PC-9 (cell line): ENCODE measurements around the gene RILP. TPM values are rescaled to one million over a fixed set of nuclear protein-coding genes. Genes with fewer than 3 reads are reported as not detected.

Experiments used
- BruUV-seq: library from RNA; stranded (reverse); fragments of 400-500 nt; replicated peaks from 2 replicates; lab custom pipeline; 2021; lab: Mats Ljungman, UMichigan
- CTCF ChIA-PET: fragments of 300-600 bp; sonication (Branson Sonifier 250); formaldehyde crosslinking; loops from one replicate; lab custom pipeline; 2022; ENCODE audit warnings: antibody characterized with exemption; lab: Charles Lee
- POLR2A ChIA-PET: fragments of 300-600 bp; sonication (Branson Sonifier 250); formaldehyde crosslinking; loops from one replicate; lab custom pipeline; 2022; ENCODE audit warnings: antibody characterized with exemption; ENCODE audit not compliant: unreplicated experiment; lab: Charles Lee
- DNase-seq, 2 experiments: peaks; one replicate each; pipeline versions ENCODE4 v3.0.0 to v3.0.0-alpha.2; 2015 to 2022; ENCODE audit warnings: mixed read lengths in 1 of 2
- H2AFZ ChIP-seq: fragments of 200-600 bp; sonication (generic); 2 replicates; pipeline ENCODE4 v1.8.1; 2017; ENCODE audit warnings: antibody characterized with exemption
- H3F3A ChIP-seq: fragments of 200-600 bp; sonication (generic); 2 replicates; pipeline ENCODE4 v1.8.1; 2017; ENCODE audit warnings: antibody characterized with exemption, mild to moderate bottlenecking, low read depth; ENCODE audit not compliant: insufficient read depth
- H3K27ac ChIP-seq: fragments of 200-600 bp; sonication (generic); 2 replicates; pipeline ENCODE4 v1.6.1; 2016; ENCODE audit warnings: mixed run types
- H3K27me3 ChIP-seq: fragments of 200-600 bp; sonication (generic); 2 replicates; pipeline ENCODE4 v1.6.1; 2016; ENCODE audit warnings: low read depth, mixed run types; ENCODE audit not compliant: insufficient read depth
- H3K36me3 ChIP-seq: fragments of 200-600 bp; sonication (generic); 2 replicates; pipeline ENCODE4 v1.6.1; 2016; ENCODE audit warnings: low read depth, mixed run types
- H3K4me1 ChIP-seq: fragments of 200-600 bp; sonication (generic); replicated peaks from 2 replicates; pipeline ENCODE4 v1.6.1; 2016; ENCODE audit warnings: mixed run types; ENCODE audit not compliant: insufficient read depth
- H3K4me2 ChIP-seq: fragments of 200-600 bp; sonication (generic); 2 replicates; pipeline ENCODE4 v1.6.1; 2017; ENCODE audit warnings: mixed run types
- H3K4me3 ChIP-seq: fragments of 200-600 bp; sonication (generic); 2 replicates; pipeline ENCODE4 v1.6.1; 2016; ENCODE audit warnings: mixed run types
- H3K79me2 ChIP-seq: fragments of 200-600 bp; sonication (generic); 2 replicates; pipeline ENCODE4 v1.6.1; 2017; ENCODE audit warnings: low read depth, mixed run types
- H3K9me2 ChIP-seq: fragments of 200-600 bp; sonication (generic); 2 replicates; pipeline ENCODE4 v1.8.1; 2017; ENCODE audit warnings: mild to moderate bottlenecking; ENCODE audit not compliant: insufficient read depth
- H3K9me3 ChIP-seq: fragments of 200-600 bp; sonication (generic); 2 replicates; pipeline ENCODE4 v1.8.1; 2016; ENCODE audit warnings: low read depth; ENCODE audit not compliant: insufficient read depth
- H4K20me1 ChIP-seq: fragments of 200-600 bp; sonication (generic); 2 replicates; pipeline ENCODE4 v1.8.1; 2017; ENCODE audit not compliant: insufficient read depth
- EZH2 ChIP-seq: fragments of 200-600 bp; sonication (generic); IDR thresholded peaks from 2 replicates; pipeline ENCODE4 v1.8.0; 2017; ENCODE audit warnings: antibody characterized with exemption, low read depth
- intact Hi-C: fragments of 100-400 bp; cut with micrococcal nuclease; formaldehyde crosslinking; loops from one replicate; pipeline ENCODE4 v1.10.0; 2022; ENCODE audit not compliant: unreplicated experiment
- total RNA-seq: library from RNA; stranded (reverse); gene quantifications from 2 replicates; pipeline ENCODE4 v1.2.3, GENCODE V29; 2021
- TF ChIP-seq, protein P1 (sequence below): fragments of 200-600 bp; sonication (generic); conservative IDR thresholded peaks from 2 replicates; pipeline ENCODE4 v1.6.1; 2017; ENCODE audit warnings: mixed run types, antibody characterized with exemption, mild to moderate bottlenecking, moderate library complexity

Gene RILP
- total RNA-seq, 1 experiment from 2014 or later = 9.6 TPM

DNA sequence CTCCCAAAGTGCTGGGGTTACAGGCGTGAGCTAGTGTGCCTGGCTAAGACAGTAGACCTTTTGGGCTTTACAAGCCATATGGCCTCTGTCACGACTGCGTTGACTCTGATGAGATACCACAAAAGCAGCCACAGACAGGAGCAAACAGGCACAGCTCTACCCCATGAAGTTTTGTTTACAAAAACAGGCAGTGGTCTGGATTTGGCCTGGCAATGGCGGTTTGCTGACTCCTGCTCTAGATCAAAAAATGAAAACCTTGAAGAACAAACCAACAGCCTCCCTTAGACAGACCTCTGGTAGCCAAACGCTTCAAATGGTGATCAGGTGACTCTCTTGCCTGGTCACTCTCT, 41.7 kb downstream of the RILP start:
- ChIA-PET POLR2A (no interaction called here), CTCF (interaction anchor here (0.7 kb wide), 1 partner anchor 12 kb away, joined by 6 read pairs; no protein-coding TSS in a partner anchor)
- DNase-seq = no peak
- no TSS peak for BruUV-seq
- no peaks in the 10 kb centered on the region for H3K9me3 ChIP-seq
- H3K4me1 ChIP-seq = no peaks in the 10 kb centered on the region
- H3K79me2 ChIP-seq = no peaks in the 10 kb centered on the region
- intact Hi-C loops = no loop called here
- H3F3A ChIP-seq = no peaks in the 10 kb centered on the region
- TF ChIP-seq, protein P1, sequence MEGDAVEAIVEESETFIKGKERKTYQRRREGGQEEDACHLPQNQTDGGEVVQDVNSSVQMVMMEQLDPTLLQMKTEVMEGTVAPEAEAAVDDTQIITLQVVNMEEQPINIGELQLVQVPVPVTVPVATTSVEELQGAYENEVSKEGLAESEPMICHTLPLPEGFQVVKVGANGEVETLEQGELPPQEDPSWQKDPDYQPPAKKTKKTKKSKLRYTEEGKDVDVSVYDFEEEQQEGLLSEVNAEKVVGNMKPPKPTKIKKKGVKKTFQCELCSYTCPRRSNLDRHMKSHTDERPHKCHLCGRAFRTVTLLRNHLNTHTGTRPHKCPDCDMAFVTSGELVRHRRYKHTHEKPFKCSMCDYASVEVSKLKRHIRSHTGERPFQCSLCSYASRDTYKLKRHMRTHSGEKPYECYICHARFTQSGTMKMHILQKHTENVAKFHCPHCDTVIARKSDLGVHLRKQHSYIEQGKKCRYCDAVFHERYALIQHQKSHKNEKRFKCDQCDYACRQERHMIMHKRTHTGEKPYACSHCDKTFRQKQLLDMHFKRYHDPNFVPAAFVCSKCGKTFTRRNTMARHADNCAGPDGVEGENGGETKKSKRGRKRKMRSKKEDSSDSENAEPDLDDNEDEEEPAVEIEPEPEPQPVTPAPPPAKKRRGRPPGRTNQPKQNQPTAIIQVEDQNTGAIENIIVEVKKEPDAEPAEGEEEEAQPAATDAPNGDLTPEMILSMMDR = no peak
- TF ChIP-seq EZH2 = no peak
- H3K4me3 ChIP-seq = no peak overlapping the region
- no peak overlapping the region for H2AFZ ChIP-seq
- no peak overlapping the region for H3K4me2 ChIP-seq
- H3K27me3 ChIP-seq = no peaks in the 10 kb centered on the region
- H3K36me3 ChIP-seq = no peaks in the 10 kb centered on the region
- H4K20me1 ChIP-seq = no peaks in the 10 kb centered on the region
- H3K9me2 ChIP-seq = no peaks in the 10 kb centered on the region
- H3K27ac ChIP-seq = no peak overlapping the region

DNA sequence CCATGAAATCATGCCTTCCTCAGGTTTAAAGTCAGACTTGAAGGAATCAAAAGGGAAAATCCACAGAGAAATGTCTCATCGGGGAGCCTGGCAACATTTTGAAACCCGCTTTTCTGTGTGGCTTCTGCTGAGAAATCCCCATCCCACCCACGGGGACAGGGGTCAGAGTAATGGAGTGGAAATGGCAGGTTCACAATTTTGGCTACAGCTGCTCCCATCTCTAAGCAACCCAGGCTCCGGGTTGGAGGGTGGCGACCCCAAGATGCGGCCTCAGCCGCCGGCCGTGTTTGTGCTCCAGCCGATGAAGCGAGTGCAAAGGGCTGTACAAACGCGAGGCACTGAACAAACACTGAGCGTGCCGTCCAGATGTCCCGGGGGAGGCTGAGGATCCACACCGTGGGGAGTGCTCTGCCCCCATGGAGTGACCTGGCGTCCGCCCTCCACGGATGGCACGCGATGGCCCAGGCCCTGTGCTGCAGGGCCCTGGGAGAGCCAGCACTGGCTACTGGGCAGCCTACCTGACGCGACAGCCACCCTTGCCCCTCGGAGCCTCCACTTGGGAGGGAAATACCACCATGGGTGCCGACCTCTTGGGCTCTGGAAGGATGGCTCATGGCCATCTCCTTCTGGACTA, 43.2 kb downstream of the RILP start:
- no peaks in the 10 kb centered on the region for H3K9me2 ChIP-seq
- no peak for DNase-seq
- no peak overlapping the region for H3K4me3 ChIP-seq
- H3F3A ChIP-seq = no peaks in the 10 kb centered on the region
- H4K20me1 ChIP-seq = no peaks in the 10 kb centered on the region
- CTCF ChIA-PET = no interaction called here
- POLR2A ChIA-PET = no interaction called here
- TF ChIP-seq, protein P1 = no peak
- no peak for TF ChIP-seq EZH2
- H3K4me1 ChIP-seq = no peaks in the 10 kb centered on the region
- no peaks in the 10 kb centered on the region for H3K27me3 ChIP-seq
- BruUV-seq = no TSS peak
- H3K36me3 ChIP-seq = no peaks in the 10 kb centered on the region
- intact Hi-C loops = no loop called here
- H3K79me2 ChIP-seq = no peaks in the 10 kb centered on the region
- H3K9me3 ChIP-seq = no peaks in the 10 kb centered on the region
- H3K27ac ChIP-seq = no peak overlapping the region
- H3K4me2 ChIP-seq = no peak overlapping the region
- H2AFZ ChIP-seq = no peak overlapping the region

DNA sequence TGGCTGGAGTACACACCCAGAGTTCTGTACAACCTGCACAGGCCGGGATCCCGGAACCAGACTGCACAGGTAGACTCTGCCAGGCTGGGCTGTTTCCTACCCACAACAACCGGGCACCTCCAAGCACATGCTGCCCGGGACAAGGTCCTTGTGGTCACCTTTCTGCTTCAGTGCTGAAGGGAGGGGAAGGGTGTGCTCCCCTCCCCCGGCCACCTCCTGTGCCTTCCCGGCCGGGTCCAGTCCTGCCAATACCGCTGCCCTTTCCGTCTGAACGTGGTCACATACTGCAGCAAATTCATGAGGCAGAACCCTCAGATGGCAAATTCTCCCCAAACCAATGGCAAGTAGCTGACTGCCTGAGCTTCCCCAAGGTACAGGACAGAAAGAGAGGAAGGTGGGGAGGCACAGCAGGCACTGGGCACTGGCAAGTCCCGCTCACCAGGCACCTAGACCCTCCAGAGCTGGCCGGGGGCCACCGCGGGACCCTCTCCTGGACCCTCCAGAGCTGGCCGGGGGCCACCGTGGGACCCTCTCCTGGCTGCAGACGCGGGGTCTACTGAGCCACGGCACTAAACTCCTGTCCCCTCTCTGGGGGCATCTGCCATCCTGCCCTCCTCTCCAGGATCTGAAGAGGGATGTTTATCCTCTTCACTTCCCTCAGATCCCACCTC, 43.9 kb downstream of the RILP start:
- Histone ChIP-seq H3K79me2 (no peaks in the 10 kb centered on the region), H3K4me3 (no peak overlapping the region), H3K36me3 (no peaks in the 10 kb centered on the region), H3K9me3 (no peaks in the 10 kb centered on the region), H3K4me1 (no peaks in the 10 kb centered on the region), H3K27me3 (no peaks in the 10 kb centered on the region), H3F3A (no peaks in the 10 kb centered on the region), H3K27ac (no peak overlapping the region), H4K20me1 (no peaks in the 10 kb centered on the region), H3K4me2 (no peak overlapping the region), H3K9me2 (no peaks in the 10 kb centered on the region), H2AFZ (no peak overlapping the region)
- no TSS peak for BruUV-seq
- POLR2A ChIA-PET = no interaction called here
- TF ChIP-seq, protein P1 = no peak
- no peak for TF ChIP-seq EZH2
- CTCF ChIA-PET = no interaction called here
- no peak for DNase-seq
- intact Hi-C loops = no loop called here
